Head of caudate nucleus (tissue), 42 donors: ENCODE measurements around the gene TIMP3.
A peak's percentile ranks its signal among the peaks of the same experiment; 100 is the strongest.

ENCODE experiments used
- DNase-seq, 42 donors: peaks; one replicate each; pipeline versions ENCODE4 v3.0.0 to v3.0.0-alpha.2; 2020 to 2021; ENCODE audit warnings: mixed read lengths in 7 of 42
- intact Hi-C: fragments of 100-400 bp; cut with DNase I; formaldehyde crosslinking; loops from one replicate; pipeline ENCODE4 v1.15.0; 2022

TIMP3 gene

GRCh38 chr22:32822179-32822877, 20.8 kb downstream of the TIMP3 start:
- intact Hi-C loops: no loop called here
- no peak for DNase-seq

GRCh38 chr22:32823024-32823730, 21.7 kb downstream of the TIMP3 start:
- DNase-seq: no peak
- intact Hi-C loops: no loop called here

- no peak for DNase-seq
- intact Hi-C loops: no loop called here
These were observed 23.2 kb downstream of the TIMP3 start for GRCh38 chr22:32824531-32825312.

DNA sequence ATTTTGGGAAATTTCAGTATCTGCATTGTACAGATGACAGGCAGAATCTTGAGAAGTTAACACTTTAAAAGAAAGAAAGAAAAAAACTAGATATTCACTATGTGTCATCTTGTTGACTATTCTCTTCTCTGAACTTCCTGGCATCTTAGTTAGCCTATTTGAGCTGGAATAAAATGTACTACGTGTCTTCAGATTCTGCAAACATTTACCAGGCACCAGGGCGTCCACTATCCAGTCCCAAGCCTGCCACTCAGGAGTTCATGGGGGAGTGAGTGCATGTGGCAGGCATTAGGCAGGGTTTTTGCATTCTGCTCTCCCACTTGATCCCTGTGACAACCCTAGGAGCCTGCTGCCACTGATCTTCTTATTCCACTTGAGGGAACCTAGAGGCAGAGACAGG, 25.0 kb downstream of the TIMP3 start:
- intact Hi-C loops: no loop called here
- peak in 2 of 42 donors; percentile 2 to 3 for DNase-seq

DNA sequence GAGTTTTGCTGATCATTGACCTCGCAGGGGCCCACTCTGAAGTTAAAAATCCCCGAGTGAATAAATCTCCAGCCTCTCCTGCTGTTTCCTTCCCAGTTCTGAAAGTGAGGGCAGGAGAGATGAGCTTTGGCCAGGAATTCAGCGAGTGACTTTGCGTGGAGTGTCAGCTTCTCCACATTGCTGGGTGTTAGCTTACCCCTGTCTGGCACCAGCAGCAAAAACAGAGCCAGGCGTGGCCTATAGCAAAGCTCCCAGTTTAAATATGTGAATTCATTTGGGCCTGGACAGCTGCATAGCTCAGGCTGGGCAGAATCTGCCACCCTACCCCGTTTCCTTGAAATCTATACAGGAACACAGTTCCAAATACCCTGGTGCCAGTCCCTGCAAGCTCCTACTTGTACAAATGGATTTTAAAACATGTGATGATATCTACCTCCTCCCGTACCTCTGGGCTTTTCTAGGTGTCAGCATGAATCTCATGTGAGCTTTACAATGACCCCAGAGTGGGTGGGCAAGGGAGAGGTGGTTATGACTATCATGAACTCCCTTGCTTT, 25.6 kb downstream of the TIMP3 start:
- intact Hi-C loops: no loop called here
- peak in 1 of 42 donors; percentile 1 for DNase-seq

DNA sequence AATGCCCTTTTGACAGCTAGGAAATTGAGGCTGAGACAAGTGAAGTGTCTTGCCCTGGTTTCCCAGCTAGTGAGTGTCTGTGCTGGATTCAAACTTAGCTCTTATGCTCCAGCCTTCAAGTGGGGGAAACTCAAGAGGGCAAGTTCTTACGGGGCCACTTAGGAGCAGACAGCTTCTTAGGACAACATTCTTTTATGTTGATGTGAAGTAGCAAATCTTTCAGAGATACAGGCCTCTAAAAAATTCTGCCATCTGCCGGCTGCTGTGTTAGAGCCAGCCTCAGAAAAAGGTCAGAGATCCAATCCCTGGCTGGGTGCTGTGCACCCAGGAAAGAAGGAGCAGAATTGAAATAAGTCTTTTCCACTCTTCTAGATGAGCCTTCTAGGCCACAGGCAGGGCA, 26.6 kb downstream of the TIMP3 start:
- intact Hi-C loops: no loop called here
- DNase-seq: peak in 1 of 42 donors; percentile 56

- no peak for DNase-seq
- intact Hi-C loops: no loop called here
These were observed 27.1 kb downstream of the TIMP3 start for GRCh38 chr22:32828561-32828960.

DNA sequence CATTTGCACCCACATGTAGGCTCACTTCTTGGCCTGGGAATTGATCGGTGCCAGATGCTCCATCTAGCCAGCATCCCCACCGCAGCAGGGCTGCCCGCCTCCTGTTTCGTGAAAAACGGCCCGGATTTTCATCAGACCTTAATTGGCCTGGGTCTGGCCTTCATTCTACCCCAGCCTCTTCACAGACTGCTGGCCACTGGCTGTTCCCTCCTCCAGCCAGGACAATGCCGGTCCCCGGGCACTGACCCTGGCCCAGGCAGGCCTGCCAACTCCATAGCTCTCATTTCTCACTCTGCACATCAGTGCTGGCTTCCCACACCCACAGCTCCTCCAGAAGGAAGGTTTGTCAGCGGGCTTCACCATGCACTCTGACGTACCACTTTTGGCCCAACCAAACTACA, 27.9 kb downstream of the TIMP3 start:
- intact Hi-C loops: no loop called here
- peak in 23 of 42 donors; percentile 22 to 75 (median 51) for DNase-seq

GRCh38 chr22:32830473-32830872, 29.0 kb downstream of the TIMP3 start:
- intact Hi-C loops: no loop called here

DNA sequence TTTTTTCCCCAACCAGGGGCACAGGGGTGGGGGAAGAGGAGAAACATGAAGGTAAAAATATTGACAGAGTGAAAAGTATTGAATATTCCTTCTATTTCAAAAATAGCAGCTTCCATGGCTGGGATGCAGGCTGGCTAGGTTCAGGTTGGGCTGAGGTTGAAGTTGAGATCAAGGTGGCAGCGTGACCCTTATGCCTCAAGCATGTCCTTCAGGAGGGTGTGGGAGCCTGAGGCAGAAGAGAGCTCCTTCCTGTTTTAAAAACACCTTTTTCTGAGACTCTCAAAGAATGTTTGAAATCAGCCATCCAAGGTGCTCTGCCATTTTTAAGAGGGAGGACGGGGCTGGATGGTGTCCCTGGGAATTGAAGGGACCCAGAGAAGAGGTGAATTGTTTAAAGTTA, 29.5 kb downstream of the TIMP3 start:
- DNase-seq: no peak
- intact Hi-C loops: no loop called here

More at GRCh38 chr22:32830473-32830872, 29.0 kb downstream of the TIMP3 start:
- DNase-seq: peak in 1 of 42 donors; percentile 23

DNA sequence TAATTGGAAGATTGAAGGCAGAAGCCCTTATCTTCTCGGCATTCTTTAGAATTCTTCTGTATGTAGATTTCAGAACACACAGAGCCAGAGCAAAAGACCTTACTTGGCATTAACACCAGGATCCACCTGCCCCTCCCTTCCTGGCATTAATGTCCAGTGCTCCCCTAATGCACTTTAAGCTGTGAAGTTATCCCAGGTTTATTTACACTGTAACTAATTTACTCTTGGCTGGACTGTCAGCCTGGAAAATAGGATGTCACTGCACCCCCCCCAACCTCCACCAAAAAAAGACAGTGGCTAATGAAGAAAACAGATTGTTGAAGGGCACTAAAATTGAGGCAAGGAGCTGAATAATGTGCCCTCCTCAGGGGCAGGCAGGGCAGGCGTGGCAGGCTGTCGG, 30.1 kb downstream of the TIMP3 start:
- intact Hi-C loops: no loop called here
- no peak for DNase-seq

DNA sequence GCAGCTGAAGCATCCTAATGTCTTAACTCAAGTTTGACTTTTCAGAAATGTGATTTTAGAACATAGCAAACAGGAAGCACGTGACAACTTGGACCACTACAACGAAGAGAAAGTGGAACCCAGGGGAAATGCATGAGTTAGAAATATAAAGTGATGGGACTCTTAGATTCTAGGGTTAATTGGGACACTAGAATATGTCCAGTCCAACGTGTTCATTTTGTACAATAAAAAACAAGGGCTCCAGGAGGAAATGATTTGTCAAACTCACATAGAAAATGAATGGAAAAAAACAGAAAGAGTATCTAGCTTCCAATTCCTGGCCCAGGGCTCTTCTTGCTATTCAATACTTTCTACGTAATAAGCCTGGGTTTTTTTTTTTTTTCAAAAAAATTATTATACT, 30.7 kb downstream of the TIMP3 start:
- intact Hi-C loops: no loop called here
- no peak for DNase-seq

DNA sequence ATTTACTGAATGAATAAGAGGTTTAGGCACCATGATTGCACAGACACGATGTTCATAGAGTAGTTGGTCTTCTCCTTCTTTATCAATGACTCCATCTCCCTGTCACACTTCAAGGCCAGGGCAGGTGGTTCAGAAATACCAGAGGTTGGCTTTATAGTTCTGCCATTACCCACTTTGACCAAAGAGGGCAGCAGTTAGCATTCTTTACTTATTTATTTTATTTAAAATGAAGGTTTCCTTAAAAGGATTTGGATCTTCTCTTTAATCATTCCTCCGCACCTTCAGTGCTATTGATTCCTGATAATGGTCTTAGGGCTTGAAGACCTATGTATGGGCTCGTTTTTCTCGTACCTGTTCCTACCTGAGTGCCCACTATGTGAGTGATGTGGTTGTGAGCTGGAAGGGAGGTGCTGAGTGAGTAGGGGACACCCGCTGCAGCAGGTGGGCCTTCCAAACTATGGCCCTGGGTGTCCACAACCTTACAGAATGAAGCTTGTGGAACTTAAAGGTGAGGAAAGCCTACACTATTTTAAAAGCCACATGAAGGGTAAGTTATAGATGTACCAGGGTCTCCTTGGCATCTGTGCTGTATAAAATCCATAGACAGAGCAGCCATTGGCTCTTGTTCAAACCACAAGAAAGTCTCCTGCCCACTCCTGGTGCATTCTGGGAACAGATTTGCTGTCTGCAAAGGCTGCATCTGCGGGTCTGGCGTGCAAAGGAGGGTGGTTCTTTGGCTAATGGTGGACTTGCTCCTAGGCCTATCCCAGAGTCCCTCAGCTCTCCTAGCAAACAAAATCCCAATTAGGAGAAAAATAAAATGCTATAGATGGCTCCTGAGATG, 35.0 kb downstream of the TIMP3 start:
- intact Hi-C loops: no loop called here
- no peak for DNase-seq

- intact Hi-C loops: no loop called here
- DNase-seq: no peak
These were observed 35.6 kb downstream of the TIMP3 start for GRCh38 chr22:32837142-32837541.

DNA sequence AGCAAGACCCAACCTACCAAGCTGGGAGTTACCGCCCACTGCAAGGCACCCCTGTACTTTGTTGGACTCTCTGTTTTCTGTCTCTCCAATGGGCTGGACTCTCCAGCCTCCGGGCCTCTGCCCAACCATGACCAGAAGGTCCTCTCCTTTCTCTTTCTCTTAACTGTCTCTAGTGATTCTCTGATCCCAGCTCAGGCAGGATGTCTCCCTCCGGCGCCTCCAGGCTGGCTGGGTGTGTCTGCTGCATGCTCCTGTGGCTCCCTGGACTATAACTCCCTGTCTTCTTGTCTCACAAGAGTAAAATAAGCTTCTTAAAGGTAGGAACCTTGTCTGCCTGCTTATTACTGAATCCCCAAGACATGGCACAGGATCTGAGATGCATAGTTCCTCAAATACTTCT, 36.3 kb downstream of the TIMP3 start:
- no peak for DNase-seq
- intact Hi-C loops: no loop called here

DNA sequence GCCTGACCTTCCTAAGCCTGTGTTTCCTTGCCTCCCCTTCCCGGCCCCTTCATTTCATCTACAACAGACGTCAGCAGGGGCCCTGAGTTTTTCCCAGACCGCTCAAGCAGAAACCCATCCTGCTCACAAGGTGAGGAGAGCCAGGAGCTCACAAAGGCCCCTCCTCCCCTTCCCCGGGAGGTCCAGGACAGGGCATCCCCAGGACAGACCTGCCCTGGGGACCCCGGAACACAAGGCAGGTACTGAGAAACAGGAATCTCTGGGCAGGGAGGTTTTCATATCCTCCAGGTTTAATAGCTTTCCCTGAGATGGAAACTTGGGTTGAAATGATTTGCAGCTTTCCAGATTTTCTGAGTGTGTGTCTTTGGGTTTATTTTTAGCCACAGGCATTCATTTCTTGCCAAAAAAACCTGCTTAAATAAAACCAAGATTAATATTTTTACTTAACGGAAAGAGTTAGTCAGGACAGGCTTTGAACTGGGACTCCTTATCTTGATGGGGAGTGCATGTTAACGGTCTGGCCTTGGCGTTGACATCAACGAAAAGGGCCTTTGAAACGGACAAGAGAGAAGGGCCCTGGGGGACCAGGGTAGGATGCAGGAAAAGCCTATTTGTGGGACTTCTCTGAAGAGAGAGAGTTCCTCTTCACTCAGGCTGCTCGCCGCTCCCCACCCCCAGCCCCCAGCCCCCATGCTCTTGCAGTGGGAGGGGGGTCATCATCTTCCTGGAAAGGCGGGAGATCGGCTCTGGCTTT, 38.5 kb downstream of the TIMP3 start:
- DNase-seq: no peak
- intact Hi-C loops: no loop called here

- intact Hi-C loops: no loop called here
- no peak for DNase-seq
These were observed 39.7 kb downstream of the TIMP3 start for GRCh38 chr22:32841175-32841574.

DNA sequence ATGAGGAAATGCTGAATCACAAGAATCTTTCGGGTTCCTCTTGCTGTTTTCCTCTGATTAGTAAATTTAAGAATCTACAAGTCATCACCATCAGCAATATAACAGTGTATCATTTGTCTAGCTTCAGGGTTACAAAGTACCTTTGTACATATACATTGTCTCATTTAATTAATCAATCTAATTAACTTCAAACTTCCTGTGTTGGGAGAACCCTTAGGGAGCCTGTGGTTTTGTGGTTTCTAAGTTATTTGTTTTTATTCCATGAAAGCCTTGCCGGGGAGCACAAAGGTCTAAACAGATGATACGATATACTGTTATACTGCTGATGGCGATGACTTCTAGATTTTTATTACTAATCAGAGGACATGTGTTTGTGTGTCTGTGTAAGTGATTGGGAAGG, 41.0 kb downstream of the TIMP3 start:
- no peak for DNase-seq
- intact Hi-C loops: no loop called here
